Measurements from ENCODE around the gene PEPD.

The PEPD gene

DNA sequence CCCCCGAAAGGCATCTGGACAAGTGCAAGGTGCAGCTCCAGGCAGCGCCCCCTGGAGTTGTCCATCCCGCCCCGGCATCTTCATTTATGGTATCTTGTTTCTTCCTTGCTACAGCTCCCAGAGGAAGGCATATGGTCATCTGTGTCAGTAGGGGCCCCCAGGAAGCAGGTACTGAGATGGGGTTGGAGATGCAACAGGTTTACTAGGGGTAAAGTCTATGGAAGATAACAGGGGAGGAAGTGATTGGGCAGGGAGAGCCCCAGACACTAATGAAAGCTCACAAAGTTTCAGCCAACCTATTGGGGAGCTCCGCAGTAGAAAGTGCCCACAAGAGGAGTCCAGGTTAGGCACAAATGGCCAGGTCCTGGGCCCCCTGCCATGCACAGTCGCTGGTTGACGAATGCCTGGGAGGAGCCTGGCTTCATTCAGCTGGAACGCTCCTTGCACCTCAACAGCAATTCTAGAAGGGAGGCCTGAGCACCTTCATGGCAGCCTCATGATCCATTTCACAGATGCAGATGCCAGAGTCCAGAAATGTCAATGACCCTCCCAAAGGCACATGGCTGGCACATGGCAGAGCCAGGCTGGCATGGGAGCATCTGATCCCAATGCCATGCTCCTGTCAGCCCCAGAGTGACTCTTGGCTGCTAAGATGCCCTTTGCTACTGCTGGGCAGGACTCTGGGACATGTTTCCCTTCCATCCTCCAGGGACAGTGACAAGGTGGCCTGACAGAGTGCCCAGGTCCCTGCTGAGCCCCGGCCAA lies 23.8 kb upstream of the PEPD start:
- DNase-seq = no peak

DNA sequence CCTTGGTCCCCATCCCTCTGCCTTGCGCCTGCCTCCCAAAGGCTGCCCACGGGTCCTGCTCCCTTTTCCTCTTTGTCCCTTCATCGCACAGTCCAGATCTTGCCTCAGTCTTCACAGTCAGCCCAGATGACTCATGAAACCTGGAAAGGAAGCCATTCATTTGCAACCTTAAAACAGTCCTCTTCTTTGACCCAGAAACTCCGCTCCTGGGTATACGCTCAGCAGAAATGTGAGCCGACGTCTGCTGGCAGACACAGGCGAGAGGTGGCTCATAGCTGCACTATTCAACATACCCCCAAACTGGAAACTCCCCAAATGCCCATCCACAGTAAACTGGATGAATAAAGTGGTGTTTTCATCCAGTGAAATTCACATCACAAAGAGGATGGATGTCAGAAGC lies 13.6 kb upstream of the PEPD start:
- no peak for DNase-seq

DNA sequence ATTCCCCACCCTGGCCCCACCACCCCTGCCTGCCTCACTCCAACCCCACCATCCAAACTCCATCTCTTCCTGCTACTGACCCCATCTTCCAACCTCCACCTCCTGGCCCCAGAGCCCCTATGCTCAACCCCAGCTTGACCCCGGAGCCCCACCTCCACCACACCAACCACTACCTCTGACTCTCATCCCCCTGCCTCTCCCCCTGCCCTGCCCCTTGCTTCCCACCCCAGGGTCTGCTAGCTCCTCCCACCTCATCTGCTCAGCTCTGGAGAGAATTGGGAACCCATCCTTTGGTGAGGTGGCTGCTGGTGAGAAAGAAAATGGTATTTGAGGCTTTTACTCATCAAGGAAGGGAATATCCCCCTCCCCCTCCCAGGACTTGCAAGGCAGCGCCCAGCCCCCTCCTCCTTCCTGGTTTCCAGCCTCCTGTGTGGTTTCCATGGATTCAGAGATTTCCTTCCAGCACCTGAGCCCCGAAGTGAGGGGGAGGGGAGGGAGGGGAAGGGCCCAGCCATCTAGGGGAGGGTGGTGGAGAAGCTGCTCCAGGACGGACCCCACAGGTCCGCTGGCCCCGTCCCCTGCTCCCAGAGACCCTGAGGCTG lies 11.4 kb upstream of the PEPD start:
- no peak for DNase-seq

DNA sequence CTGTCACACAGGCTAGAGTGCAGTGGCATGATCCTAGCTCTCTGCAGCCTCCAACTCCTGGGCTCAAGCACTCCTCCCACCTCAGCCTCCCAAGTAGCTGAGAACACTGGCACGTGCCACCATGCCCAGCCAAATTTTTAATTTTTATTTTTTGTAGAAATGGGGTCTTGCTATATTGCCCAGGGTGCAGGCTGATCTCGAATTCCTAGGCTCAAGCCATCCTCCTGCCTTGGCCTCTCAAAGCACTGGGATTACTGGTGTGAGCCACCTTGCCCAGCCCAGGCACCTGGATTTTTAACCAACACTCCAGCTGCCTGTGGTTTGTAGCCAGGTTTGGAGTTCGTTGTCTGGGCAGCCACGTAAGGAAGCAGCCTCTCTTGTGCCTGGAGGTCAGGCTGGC lies 9.3 kb upstream of the PEPD start:
- DNase-seq = no peak

DNA sequence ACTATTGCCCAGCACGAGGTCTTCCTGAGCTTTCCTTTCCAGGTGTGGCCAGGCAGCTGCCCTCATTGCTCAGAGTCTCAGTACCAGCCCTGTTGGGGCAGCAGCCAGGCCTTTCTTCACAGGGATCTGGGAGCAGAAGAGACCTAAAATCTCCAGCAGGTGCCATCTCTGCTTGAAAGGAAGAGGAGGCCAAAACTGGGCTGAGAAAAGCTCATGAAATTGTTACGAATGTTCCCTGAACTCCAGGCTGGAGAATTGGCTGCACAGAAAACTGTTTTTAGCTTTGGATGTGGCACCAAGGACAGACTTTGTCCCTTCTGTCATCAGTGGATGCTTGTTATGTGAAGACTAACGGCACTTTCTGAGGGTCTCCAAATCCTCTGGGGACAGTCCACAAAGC lies 8.7 kb upstream of the PEPD start:
- no peak for DNase-seq

DNA sequence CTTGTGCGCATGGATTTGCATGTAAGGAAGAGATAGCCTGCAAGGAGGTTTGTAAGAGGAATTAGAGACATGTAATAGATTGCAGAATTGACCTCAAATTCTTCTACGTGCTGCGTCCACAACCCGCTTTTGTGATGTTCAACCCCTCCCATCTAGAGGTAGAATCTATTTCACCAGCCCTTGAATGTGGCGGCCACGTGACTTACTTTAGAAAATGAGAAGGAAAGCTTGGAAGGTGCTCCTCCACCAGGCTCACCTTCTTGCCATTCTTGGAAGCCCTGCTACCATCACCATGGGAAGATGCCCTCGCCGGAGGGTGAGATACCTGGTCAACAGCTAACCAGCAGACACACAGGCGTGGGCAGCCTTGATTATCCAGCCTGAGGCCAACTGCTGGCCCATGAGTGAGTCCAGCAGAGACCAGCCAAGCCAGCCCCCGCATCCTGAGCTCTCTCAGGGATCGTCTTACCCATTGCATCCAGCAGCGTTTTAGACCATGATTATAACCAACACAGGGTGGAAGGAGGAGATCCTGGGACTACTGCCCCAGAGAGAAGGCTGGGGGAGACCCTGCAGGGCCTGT lies 7.6 kb upstream of the PEPD start:
- no peak for DNase-seq

DNA sequence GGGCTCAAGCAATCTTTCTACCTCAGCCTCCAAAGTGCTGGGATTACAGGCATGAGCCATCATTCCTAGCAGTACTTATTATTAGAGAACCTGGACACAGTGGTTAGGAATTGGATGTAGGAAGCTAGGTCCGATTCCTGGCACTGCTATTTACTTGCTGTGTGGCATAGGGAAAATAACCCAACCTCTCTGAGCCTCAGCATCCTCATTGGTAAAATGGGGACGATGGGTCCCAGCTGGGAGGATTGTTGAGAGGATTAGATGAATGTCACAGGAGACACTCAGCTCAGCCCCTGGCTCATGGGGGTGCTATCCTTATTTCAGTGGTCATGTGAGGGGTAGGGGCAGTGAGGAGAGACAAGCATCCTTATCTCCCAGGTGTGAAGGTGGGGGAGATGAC lies 6.8 kb upstream of the PEPD start:
- no peak for DNase-seq

DNA sequence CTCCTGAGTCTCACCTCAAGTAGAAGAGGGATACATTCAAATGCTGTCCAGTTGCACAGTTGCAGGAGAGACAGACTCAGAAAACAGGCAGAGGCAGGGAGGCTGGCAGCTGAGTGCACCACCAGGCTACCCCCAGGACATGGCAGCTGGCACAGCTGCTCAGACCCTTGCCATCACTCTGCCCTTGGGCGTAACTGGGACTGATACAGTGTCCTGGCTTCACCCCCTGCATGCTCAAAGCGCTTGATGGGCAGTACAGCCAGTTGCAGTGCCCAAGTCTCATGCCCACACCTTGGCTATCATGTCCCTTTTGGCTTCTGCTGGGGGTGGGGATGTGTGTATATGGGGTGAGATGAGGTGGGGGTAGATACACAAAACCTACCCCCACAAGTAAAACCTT lies 5.5 kb upstream of the PEPD start:
- DNase-seq = no peak

DNA sequence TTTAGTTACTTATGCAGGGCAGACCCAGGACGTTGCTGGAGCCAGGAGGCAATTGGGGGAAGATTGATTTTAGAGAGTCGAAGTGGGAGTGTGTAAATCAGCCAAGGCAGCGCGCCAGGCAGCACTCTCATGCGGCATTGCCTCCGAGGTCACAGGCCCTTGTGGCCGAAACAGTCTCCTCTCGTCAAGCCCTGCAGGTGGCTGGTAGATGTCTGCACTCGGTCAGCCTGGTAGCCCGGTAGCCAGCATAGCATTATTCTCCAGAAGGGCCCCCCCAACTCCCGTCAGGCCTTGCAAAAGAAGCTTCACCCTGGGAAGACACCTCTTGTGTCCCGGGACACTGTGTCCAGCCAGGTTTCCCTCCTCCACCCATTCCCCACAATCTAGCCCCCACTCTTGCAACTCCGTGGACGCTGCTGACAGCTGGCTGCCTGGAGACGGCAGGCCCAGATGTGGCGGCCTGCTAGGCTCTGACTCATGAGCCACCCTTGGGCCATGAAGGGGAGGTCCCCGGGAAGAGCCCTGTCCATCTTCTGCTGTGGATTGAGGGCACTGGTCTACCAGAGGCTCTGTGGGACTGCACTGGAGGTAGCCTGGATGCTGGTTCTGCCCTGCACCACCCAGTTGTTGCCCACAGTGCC lies 2.6 kb upstream of the PEPD start:
- DNase-seq = no peak

DNA sequence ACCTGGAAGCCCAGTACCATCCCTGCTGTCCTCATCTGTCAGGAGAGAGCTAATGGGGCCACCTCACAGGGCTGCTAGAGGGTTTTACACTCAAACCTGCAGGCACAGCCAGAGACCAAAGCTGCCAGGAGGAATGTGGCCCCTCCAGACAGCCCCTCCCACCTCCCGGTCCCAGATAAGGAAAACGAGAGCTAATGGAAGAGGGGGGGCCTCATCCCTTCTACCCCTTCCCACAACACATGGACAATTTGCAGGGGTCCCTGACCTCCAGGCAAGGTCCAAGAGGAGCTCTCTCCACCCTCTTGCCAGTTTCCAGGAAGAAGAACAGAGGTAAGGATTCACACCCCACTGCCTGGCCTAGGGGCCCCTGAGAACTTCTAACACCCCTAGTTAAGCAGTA lies 1.6 kb upstream of the PEPD start:
- no peak for DNase-seq

DNA sequence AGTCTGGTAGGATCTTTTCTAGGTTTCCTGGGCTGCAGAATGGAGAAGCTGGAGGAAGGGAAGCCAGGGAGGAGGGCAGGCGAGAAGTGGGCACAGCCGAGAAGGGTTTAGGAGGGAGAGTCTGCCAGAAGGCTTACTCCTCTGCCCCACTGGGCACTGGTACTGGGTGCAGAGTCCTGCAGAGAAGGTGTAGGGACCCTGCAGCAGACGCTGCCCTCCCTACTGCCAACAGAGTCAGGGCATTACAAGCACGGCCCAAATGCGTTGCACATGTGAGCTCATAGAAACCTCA lies 726 bp upstream of the PEPD start:
- no peak for DNase-seq

DNA sequence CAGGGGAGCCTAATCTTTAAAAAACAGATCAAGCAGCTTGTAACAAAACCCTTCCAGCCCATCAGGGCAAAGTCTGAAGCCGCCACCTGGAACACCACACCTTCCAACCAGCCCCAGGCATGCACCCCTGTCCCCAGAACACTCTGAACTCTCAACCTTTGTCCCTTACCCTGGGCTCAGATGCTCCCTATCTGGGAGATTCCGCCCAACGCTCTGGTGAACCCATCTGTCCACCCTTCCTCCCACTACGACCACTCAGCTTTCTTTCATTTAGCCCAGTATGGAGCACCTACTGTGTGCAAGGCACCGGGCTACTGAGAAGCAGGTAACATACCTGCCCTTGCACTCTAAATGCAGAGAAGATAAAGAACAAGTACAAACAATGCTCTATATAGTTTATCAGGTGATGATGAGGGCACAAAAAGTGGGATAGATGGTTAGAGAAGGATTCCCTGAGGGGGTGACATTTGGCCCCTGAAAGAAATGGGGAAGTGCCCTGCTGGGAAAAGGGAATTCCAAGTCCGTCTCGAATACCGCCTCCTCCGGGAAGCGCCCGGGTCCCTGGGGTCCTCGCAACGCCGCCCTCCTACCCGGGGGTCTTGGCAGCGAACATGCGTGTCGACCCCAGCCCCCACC lies 629 bp downstream of the PEPD start:
- DNase-seq = no peak

DNA sequence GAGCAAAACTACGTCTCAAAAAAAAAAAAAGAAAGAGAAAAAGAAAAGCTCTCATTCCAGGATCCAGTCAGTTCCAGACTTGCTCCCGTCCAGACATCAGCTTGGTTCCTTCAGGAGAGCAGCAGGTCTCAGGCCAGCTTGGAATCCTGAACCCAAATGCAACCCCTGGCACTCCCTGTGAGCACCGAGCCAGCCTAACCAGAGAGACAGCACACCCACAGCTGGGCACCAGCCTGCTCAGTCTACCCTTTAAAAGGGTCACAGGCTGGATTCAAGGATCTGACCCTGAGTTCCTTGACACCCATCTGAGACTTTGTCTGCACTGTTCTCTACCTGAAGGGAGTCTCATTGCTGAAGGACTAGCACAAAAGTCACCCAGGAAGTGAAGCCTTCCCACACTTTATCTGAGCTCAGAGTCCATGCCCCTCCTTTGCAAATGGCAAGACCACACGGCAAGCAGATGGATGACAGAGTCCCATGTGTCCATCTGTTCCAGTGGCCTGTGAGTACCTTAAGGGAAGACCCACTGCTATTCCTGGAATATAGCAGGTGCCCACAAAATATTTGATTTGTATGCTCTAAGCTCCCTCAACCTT lies 1.4 kb downstream of the PEPD start:
- DNase-seq = no peak

DNA sequence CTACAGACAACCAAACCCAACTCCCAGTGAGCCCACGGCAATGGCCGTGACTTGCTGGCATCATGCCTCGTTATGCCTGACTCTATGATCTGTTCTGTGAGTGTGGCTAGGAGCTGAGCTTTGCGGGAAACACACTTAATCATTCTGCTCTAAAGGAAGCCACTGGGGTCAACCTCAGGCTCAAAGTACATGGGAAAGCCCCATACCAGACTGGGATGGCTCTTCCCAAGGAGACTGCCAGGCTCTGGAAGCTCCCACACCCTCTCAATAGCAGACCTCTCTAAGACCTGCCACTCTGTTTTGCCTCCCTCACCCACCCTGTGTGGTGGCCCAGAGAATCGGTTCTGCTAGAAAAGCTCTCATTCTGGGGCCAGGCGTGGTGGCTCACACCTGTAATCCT lies 2.2 kb downstream of the PEPD start:
- DNase-seq = no peak

DNA sequence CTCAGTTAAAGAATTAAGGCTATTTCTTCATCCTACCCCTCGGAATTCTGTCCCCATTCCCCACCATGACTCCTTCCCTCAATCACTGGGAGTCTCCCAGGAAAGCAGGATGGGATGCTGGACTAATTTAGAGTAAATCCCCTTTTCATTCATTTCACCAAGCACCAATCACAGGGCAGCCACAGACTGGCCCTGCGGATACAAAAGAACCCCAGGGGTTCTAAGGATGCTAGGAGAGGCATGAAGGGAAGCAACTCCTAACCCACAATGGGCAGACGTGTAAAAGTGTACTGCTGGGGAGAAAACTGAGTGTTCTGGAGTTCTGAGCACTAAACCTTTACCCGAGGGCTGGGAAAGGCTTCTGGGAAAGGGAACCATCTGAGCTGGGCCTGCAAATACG lies 3.0 kb downstream of the PEPD start:
- no peak for DNase-seq

DNA sequence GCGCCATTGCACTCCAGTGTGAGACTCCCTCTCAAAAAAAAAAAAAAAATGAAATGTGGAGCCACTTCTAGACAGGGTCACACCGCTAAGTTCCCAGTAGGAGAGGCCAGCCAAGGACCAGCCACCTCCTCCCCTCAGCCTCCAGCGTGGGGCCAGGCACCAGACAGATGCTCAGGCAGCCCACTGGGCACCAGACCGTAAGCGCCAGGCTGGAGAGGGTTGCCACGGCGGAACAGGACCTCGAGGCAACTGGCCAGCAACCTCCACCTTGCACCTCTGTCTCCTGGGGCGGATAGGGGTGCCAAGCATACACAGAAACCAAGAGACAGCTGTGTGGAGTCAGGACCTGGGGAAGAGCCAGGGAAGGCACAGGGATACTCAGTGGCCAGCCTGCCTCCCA lies 3.7 kb downstream of the PEPD start:
- DNase-seq = no peak

DNA sequence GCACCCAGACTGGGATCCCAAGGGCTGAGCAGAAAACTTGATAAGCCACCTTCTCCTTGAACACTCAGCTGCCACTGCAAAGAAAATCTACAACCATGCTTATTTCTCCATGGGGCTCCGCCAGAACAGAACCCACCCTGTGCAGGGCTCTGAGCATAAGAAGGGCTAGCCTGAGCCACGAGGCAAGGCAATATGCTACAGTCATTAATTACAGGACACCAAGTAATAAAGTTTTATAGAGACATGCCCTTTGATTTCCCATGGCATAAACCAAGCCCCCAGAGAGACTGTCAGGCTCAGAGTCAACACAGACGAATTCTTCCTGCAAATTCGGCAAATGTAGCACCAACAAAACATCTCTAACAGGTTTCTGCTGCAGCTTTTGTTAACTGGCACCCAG lies 5.7 kb downstream of the PEPD start:
- DNase-seq = no peak

DNA sequence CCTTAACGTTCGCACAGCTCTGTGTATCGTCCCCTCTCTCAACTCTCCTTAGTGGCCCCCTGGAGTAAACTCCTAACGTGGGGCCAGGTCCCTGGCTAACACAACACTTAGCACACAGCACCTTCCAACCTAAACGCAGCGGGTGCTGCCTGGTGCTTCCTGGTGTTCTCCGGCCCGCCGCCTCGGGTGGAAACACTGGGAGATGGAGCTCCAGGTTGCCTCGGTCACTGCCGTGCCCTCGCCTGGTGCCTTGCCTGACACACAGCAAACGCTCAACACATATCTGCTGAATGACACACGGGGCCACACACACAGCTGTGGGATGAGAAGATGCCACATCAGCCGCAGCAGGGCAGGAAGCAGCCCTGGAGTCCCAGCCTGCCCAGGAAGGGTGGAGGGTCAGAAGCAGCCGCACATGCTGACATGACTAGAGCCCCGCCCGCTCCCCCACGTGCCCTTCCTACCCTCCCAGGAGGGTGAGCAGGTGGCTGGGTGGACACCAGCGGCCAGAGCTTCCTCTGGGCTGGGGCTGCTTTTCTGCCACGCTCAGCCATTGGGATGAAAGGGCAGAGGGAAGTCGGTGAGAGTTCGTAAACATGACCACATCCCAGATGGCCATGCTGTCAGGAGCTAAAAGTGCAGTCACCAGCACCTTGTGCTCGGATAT lies 6.6 kb downstream of the PEPD start:
- DNase-seq = no peak

DNA sequence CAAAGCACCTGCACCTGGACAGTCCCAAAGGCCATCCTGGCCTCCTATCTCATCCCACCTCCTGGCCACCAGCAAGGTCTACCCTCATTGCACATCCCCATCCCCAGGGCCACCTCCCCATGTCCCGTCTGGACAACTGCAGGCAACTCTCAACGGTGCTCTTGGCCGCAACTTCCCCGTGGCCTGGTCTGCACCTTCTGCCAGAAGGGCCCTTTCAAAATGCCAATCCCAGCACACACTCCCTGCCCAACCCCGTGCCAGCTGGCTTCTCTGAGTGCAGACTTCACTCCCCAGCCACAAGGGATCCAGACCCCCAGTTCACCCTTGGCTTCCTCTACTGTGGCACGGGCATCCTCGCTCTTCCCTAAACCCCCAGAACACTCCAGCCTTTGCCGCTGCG lies 8.2 kb downstream of the PEPD start:
- no peak for DNase-seq

DNA sequence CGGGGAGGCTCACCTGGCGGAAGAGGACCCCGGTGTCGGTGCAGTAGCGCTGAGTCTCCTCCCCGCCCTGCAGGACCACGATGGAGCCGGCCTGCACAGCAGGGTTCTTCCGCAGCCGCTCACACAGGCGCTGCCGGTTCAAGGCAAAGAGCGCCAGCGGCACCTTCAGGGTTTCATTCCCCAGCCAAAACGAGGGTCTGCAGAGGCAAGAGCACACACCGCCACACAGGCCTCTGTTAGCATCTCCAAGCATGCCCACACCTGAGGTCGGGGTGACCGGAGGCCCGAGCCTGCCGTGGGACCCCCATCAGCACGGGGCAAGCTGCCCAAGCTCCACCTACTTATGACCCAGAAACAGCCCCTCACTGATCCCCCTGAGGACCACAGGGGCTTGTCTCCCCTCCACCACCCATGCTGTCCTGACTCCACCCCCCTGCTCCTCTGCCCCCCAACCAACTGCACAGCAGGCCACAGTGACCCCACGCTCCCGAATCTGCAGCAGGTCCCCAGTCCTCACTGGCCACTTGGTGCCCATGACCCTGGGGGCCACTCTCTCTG lies 8.9 kb downstream of the PEPD start:
- no peak for DNase-seq

DNA sequence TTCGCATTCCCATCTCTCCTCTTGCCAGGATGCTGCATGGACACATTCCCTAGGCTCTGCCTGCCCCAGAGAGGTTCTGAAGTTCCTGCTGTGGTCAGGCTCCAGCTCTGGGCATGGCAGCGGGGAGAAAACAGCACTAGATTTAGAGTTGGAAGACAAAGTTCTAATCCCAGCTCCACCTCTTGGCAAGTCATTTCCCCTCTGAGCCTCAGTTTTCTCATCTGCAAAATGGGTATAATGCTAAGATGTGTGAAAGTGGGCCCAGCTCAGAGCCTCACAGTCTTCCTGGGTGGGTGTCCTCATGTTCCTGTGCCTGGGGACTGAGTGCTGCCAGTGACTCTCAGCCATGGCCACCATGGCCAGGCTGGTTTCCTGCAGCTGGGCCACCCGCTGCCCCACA lies 9.6 kb downstream of the PEPD start:
- DNase-seq = no peak

DNA sequence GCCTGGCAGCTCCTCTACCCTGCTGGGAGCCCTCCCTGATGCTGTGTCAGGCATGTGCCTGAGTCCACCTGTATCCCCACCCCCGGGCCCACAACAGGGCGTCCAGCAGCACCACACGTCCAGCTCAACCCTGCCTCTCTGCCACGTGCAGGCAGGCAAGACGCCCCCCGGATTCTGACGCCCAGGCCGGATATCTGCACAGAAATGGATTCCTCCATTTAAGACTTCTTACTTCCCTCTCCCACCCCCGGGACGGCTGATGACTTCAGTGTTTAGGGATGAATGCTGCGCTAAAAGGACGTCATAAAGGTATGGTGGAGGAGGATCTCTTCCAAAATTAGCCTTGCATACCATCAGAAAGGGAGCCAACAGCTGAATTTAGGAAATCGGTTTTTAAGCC lies 10.2 kb downstream of the PEPD start:
- no peak for DNase-seq

Data from GOT3 (cell line).